ENCODE results near the gene GJD2. TPM values are rescaled to one million over a fixed set of nuclear protein-coding genes. Genes with fewer than 3 reads are reported as not detected.

Gene GJD2
- total and polyA plus RNA-seq, 3 donors from 2014 or later: 0.11 to 0.16 TPM; not detected in 1

- H3K4me3 ChIP-seq: no peak overlapping the region
- TF ChIP-seq, protein P1, sequence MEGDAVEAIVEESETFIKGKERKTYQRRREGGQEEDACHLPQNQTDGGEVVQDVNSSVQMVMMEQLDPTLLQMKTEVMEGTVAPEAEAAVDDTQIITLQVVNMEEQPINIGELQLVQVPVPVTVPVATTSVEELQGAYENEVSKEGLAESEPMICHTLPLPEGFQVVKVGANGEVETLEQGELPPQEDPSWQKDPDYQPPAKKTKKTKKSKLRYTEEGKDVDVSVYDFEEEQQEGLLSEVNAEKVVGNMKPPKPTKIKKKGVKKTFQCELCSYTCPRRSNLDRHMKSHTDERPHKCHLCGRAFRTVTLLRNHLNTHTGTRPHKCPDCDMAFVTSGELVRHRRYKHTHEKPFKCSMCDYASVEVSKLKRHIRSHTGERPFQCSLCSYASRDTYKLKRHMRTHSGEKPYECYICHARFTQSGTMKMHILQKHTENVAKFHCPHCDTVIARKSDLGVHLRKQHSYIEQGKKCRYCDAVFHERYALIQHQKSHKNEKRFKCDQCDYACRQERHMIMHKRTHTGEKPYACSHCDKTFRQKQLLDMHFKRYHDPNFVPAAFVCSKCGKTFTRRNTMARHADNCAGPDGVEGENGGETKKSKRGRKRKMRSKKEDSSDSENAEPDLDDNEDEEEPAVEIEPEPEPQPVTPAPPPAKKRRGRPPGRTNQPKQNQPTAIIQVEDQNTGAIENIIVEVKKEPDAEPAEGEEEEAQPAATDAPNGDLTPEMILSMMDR (IDR thresholded peaks at IDR 0.05): no peak
- no peak for TF ChIP-seq POLR2A (IDR thresholded peaks at IDR 0.05)
These were observed 21.9 kb upstream of the GJD2 start for GRCh38 chr15:34776606-34777105.

GRCh38 chr15:34773917-34774316 lies 19.1 kb upstream of the GJD2 start:
- DNase-seq: no peak

More at GRCh38 chr15:34776606-34777105, 21.9 kb upstream of the GJD2 start:
- no peak overlapping the region for H3K27ac ChIP-seq
- no peak for DNase-seq
- no peaks in the 10 kb centered on the region for H3K4me1 ChIP-seq
- intact Hi-C loops (cut with DNase I; ENCODE audit: low total_unique reads): no loop called here
- no peaks in the 10 kb centered on the region for H3K36me3 ChIP-seq (ENCODE audit: low read depth, missing control alignments)
- no peaks in the 10 kb centered on the region for H3K9me3 ChIP-seq
- WGBS, 2 donors: 58 to 75% methylated on average over 2 of the region's 2 CpGs
- H3K27me3 ChIP-seq: no peaks in the 10 kb centered on the region

DNA sequence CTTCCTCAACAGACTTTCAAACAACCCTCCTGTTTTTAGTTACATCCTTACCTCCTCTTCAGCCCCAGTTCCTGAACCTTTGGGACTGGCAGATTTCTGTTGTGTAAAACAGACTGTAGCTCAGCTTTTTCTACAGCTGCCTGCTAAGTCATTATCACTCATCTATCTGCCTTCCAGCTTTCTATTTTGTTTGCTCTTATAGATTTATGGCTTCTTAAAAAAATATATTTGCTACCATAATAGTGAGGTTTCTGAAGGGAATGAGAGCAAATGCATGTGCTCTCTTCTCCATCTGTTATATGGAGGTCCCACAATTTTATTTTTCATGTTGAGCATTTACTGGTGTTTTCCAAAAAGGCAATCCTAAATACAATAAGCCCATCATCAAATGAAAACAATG lies 18.2 kb upstream of the GJD2 start:
- no peak for DNase-seq
- TF ChIP-seq, protein P1 (IDR thresholded peaks at IDR 0.05): no peak
- no peak for TF ChIP-seq POLR2A (IDR thresholded peaks at IDR 0.05)
- no peaks in the 10 kb centered on the region for H3K27me3 ChIP-seq
- no peak overlapping the region for H3K4me3 ChIP-seq
- H3K9me3 ChIP-seq: no peaks in the 10 kb centered on the region
- intact Hi-C loops (cut with DNase I; ENCODE audit: low total_unique reads): no loop called here
- no peak overlapping the region for H3K27ac ChIP-seq
- no peaks in the 10 kb centered on the region for H3K36me3 ChIP-seq (ENCODE audit: low read depth, missing control alignments)
- H3K4me1 ChIP-seq: no peaks in the 10 kb centered on the region

More at GRCh38 chr15:34773917-34774316, 19.1 kb upstream of the GJD2 start:
- Histone ChIP-seq H3K4me1 (no peaks in the 10 kb centered on the region), H3K4me3 (no peak overlapping the region), H3K36me3 (ENCODE audit: low read depth, missing control alignments) (no peaks in the 10 kb centered on the region), H3K9me3 (no peaks in the 10 kb centered on the region), H3K27ac (no peak overlapping the region), H3K27me3 (no peaks in the 10 kb centered on the region)
- TF ChIP-seq, protein P1 (IDR thresholded peaks at IDR 0.05): no peak
- intact Hi-C loops (cut with DNase I; ENCODE audit: low total_unique reads): no loop called here
- WGBS, 2 donors: 50 to 60% methylated on average over 2 of the region's 2 CpGs

DNA sequence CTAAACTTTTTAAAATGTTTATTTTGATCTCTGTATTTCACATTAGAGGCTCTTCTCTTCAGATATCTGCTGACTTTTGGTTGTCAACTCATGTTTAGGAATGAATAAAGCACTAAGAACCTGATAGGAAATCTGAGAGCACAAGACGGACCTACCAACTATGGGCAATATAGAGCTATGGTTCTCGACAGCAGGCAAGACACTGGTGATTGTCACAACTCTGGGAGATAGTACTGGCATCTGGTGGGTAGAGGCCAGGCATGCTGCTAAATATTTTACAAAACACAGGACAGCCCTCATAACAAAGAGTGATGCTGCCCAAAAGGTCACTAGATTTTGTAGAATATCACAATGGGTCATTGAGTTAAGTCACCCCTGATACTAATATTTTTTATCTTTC lies 17.5 kb upstream of the GJD2 start:
- no peak for TF ChIP-seq POLR2A (IDR thresholded peaks at IDR 0.05)
- Histone ChIP-seq H3K4me3 (no peak overlapping the region), H3K9me3 (no peaks in the 10 kb centered on the region), H3K27me3 (no peaks in the 10 kb centered on the region), H3K36me3 (ENCODE audit: low read depth, missing control alignments) (no peaks in the 10 kb centered on the region), H3K4me1 (no peaks in the 10 kb centered on the region), H3K27ac (no peak overlapping the region)
- no peak for DNase-seq
- intact Hi-C loops (cut with DNase I; ENCODE audit: low total_unique reads): no loop called here
- 83 to 93% methylated on average over 2 of the region's 2 CpGs for WGBS, 2 donors

GRCh38 chr15:34769711-34770110 lies 14.9 kb upstream of the GJD2 start:
- TF ChIP-seq, protein P1 (IDR thresholded peaks at IDR 0.05): no peak
- TF ChIP-seq POLR2A (IDR thresholded peaks at IDR 0.05): no peak

More at GRCh38 chr15:34769711-34770110, 14.9 kb upstream of the GJD2 start:
- no peak overlapping the region for H3K4me3 ChIP-seq
- H3K36me3 ChIP-seq (ENCODE audit: low read depth, missing control alignments): no peaks in the 10 kb centered on the region
- H3K27ac ChIP-seq: no peak overlapping the region
- no peaks in the 10 kb centered on the region for H3K27me3 ChIP-seq
- intact Hi-C loops (cut with DNase I; ENCODE audit: low total_unique reads): no loop called here
- H3K4me1 ChIP-seq: no peaks in the 10 kb centered on the region
- WGBS, 2 donors: 93 to 98% methylated on average over 2 of the region's 2 CpGs
- no peaks in the 10 kb centered on the region for H3K9me3 ChIP-seq
- DNase-seq: no peak
